H1 (cell line): ENCODE measurements around the gene CNDP2. TPM values are rescaled to one million over a fixed set of nuclear protein-coding genes. Genes with fewer than 3 reads are reported as not detected.
A peak's percentile ranks its signal among the peaks of the same experiment; 100 is the strongest.

ENCODE experiments used
- E2F6 ChIP-seq: IDR thresholded peaks from 2 replicates; pipeline ENCODE4 v1.6.1; 2012; ENCODE audit warnings: inconsistent platforms
- MAX ChIP-seq: IDR thresholded peaks from 2 replicates; pipeline ENCODE4 v1.6.1; 2012; ENCODE audit warnings: inconsistent platforms
- NRF1 ChIP-seq: IDR thresholded peaks from 2 replicates; pipeline ENCODE4 v1.6.1; 2011; ENCODE audit warnings: mild to moderate bottlenecking, low read depth, low read length, improper control_type of control experiment
- PHF8 ChIP-seq: fragments of 200-600 bp; sonication (generic); conservative IDR thresholded peaks from 2 replicates; pipeline ENCODE4 v1.7.1; 2012; ENCODE audit warnings: low read depth, mild to moderate bottlenecking, inconsistent platforms, low read length, moderate library complexity
- POLR2A ChIP-seq, 2 experiments: IDR thresholded peaks; 1 replicate in 1 of 2; 2 replicates in 1 of 2; pipeline ENCODE4 v1.6.1; 2011; ENCODE audit warnings: low read depth in 2 of 2, low read length in 2 of 2, mild to moderate bottlenecking in 2 of 2; ENCODE audit errors: control extremely low read depth in 1 of 2
- RBBP5 ChIP-seq: IDR thresholded peaks from 2 replicates; pipeline ENCODE4 v1.7.1; 2012; ENCODE audit warnings: low read depth, mild to moderate bottlenecking, inconsistent platforms, low read length, moderate library complexity, borderline replicate concordance
- RNF2 ChIP-seq: fragments of 200-900, 300-1000 bp; sonication (generic); IDR thresholded peaks from 2 replicates; pipeline ENCODE4 v1.7.1; 2016; ENCODE audit warnings: borderline replicate concordance, low read depth, mild to moderate bottlenecking, antibody characterized with exemption, low read length; ENCODE audit not compliant: poor library complexity, severe bottlenecking; ENCODE audit errors: missing control alignments
- SP1 ChIP-seq: IDR thresholded peaks from 2 replicates; pipeline ENCODE4 v1.6.1; 2011; ENCODE audit warnings: low read depth, low read length
- SUZ12 ChIP-seq: fragments of 200-600 bp; sonication (generic); IDR thresholded peaks from 2 replicates; pipeline ENCODE4 v1.6.1; 2012; ENCODE audit warnings: mild to moderate bottlenecking, inconsistent platforms, low read length, moderate library complexity, mixed read lengths
- ZNF274 ChIP-seq: IDR thresholded peaks from 2 replicates; pipeline ENCODE4 v1.7.0; 2012; ENCODE audit warnings: low read length, borderline replicate concordance; ENCODE audit errors: extremely low read depth
- polyA plus RNA-seq, 7 experiments: library from polyadenylated mRNA; depleted of rRNA in 3 of 7; stranded (reverse) in 5 of 7; unstranded in 2 of 7; fragments of >200 nt in 5 of 7; fragments of 200-250 nt in 2 of 7; gene quantifications; 1 replicate in 5 of 7; 2 replicates in 1 of 7; 4 replicates in 1 of 7; pipeline versions ENCODE4 v1.2.1 to v1.2.3, GENCODE V29; 2011 to 2013; ENCODE audit warnings: missing spikeins in 2 of 7, mixed read lengths in 2 of 7
- total RNA-seq: library from RNA; stranded (reverse); fragmentation: NEBNext Ultra II Directional; extraction: Animal tissue kit (Norgen Biotek cat#: 25700); gene quantifications from 2 replicates; pipeline ENCODE4 v1.2.1, GENCODE V29; 2021

Gene CNDP2
- total and polyA plus RNA-seq, 2 of the 8 experiments (the other 6 are each of a cell fraction or from before 2014, with no cell fraction given): 71.8 to 243 TPM

- TF ChIP-seq NRF1 (peak; percentile 23; the same call in 1 of the 2 replicates), ZNF274 (no peak), POLR2A (IDR thresholded peaks at IDR 0.05; ENCODE audit: control extremely low read depth in 1 of 2, low read depth in 2 of 2, low read length in 2 of 2) (peak; percentile 82 to 92), MAX (peak; percentile 87), E2F6 (no peak; the same call in 1 of the 2 replicates), SP1 (peak; percentile 70; the same call in 1 of the 2 replicates), SUZ12 (no peak), PHF8 (peak; percentile 82), RNF2 (no peak), RBBP5 (no peak)
Measured at GRCh38 chr18:74495581-74496507, at the start of gene CNDP2 (continued).
